K562 (cell line): Measurements from ENCODE around the gene MRPS15. TPM values are rescaled to one million over a fixed set of nuclear protein-coding genes. Genes with fewer than 3 reads are reported as not detected.
A peak's percentile ranks its signal among the peaks of the same experiment; 100 is the strongest.

Experiments
- ARID2 ChIP-seq: fragments of 450-650 bp; IDR thresholded peaks from 2 replicates; pipeline ENCODE4 v1.6.1; 2017; ENCODE audit warnings: antibody characterized with exemption, mild to moderate bottlenecking
- BRD4 ChIP-seq: fragments of 200-600 bp; sonication (generic); IDR thresholded peaks from 2 replicates; pipeline ENCODE4 v1.6.1; 2017; ENCODE audit warnings: inconsistent platforms
- CTBP1 ChIP-seq: fragments of 450-650 bp; IDR thresholded peaks from 2 replicates; pipeline ENCODE4 v1.6.1; 2016; ENCODE audit warnings: borderline replicate concordance
- EGR1 ChIP-seq: fragments of 450-650 bp; conservative IDR thresholded peaks from 2 replicates; pipeline ENCODE4 v1.6.1; 2017; ENCODE audit warnings: mild to moderate bottlenecking
- FOXA3 ChIP-seq, 2 experiments: fragments of 450-650 bp in 1 of 2; sonication (generic) in 1 of 2; formaldehyde crosslinking; IDR thresholded peaks in 1 of 2; conservative IDR thresholded peaks in 1 of 2; 2 replicates each; pipeline versions ENCODE4 v1.4.0 to v1.8.0; 2020 to 2022; ENCODE audit warnings: mild to moderate bottlenecking in 2 of 2, missing genetic modification reagents in 1 of 2
- ILK ChIP-seq: fragments of 450-650 bp; IDR thresholded peaks from 2 replicates; pipeline ENCODE4 v1.6.1; 2016; ENCODE audit warnings: missing genetic modification characterization, low read depth, mild to moderate bottlenecking, missing compliant biosample characterization, moderate library complexity, borderline replicate concordance
- OTX1 ChIP-seq: fragments of 450-650 bp; formaldehyde crosslinking; IDR thresholded peaks from 2 replicates; pipeline ENCODE4 v1.4.0; 2022; ENCODE audit warnings: mild to moderate bottlenecking
- PHB ChIP-seq: fragments of 250-450 bp; sonication (Bioruptor Pico); IDR thresholded peaks from 2 replicates; pipeline ENCODE4 v1.5.0; 2021
- POLR2G ChIP-seq: fragments of 200-400 bp; formaldehyde crosslinking; IDR thresholded peaks from 2 replicates; pipeline ENCODE4 v1.6.1; 2017; ENCODE audit warnings: low read depth, mild to moderate bottlenecking, antibody characterized with exemption, low read length, moderate library complexity
- PRPF4 ChIP-seq: fragments of 200-400 bp; formaldehyde crosslinking; IDR thresholded peaks from one replicate; pipeline ENCODE4 v1.6.1; 2017; ENCODE audit warnings: low read length, low read depth, mild to moderate bottlenecking; ENCODE audit not compliant: insufficient read depth, poor library complexity, severe bottlenecking
- RNF2 ChIP-seq: sonication (generic); IDR thresholded peaks from 2 replicates; pipeline ENCODE4 v1.6.1; 2016
- SRF ChIP-seq, 2 experiments: fragments of 250-450, 450-650 bp in 1 of 2; sonication (Bioruptor Pico) in 1 of 2; sonication (generic) in 1 of 2; formaldehyde crosslinking; IDR thresholded peaks; 2 replicates each; pipeline versions ENCODE4 v1.5.0 to v1.5.1; 2020 to 2022; ENCODE audit warnings: mild to moderate bottlenecking in 1 of 2, missing genetic modification reagents in 1 of 2
- STAG1 ChIP-seq: sonication (generic); formaldehyde crosslinking; IDR thresholded peaks from 2 replicates; pipeline ENCODE4 v1.5.0; 2020; ENCODE audit warnings: missing genetic modification reagents, borderline replicate concordance
- ZFX ChIP-seq: sonication (generic); formaldehyde crosslinking; IDR thresholded peaks from 2 replicates; pipeline ENCODE4 v1.8.0; 2022; ENCODE audit warnings: mild to moderate bottlenecking, missing genetic modification reagents, moderate library complexity
- ZNF75A ChIP-seq: fragments of 450-650 bp; formaldehyde crosslinking; IDR thresholded peaks from 2 replicates; pipeline ENCODE4 v1.4.0; 2020; ENCODE audit warnings: mild to moderate bottlenecking
- polyA plus RNA-seq, 8 experiments: library from polyadenylated mRNA; depleted of rRNA in 4 of 8; stranded (reverse) in 5 of 8; unstranded in 3 of 8; fragments of >200 nt; fragmentation: Nextera tagmentation in 2 of 8; fragmentation: Illumina TruSeq in 1 of 8; extraction: Ambion mirVana in 2 of 8; extraction: Trizol in 1 of 8; gene quantifications; 2 replicates each; pipeline versions ENCODE4 v1.2.1 to v1.2.3, GENCODE V29; 2011 to 2014; ENCODE audit warnings: inconsistent platforms in 1 of 8, missing spikeins in 1 of 8
- total RNA-seq, 7 experiments: library from RNA; depleted of rRNA in 6 of 7; stranded (reverse); fragments of >200 nt in 6 of 7; fragmentation: Illumina TruSeq in 2 of 7; extraction: Trizol in 2 of 7; gene quantifications; 2 replicates each; pipeline versions ENCODE4 v1.2.1 to v1.2.3, GENCODE V29; 2011 to 2021; ENCODE audit warnings: low replicate concordance in 1 of 7
- TF ChIP-seq, protein P1 (sequence below): fragments of 250-450 bp; sonication (Bioruptor Pico); IDR thresholded peaks from 2 replicates; pipeline ENCODE4 v1.4.0; 2020; ENCODE audit warnings: mild to moderate bottlenecking, moderate library complexity
- TF ChIP-seq, protein P2 (sequence below): fragments of 450-650 bp; formaldehyde crosslinking; IDR thresholded peaks from 2 replicates; pipeline ENCODE4 v1.4.0; 2020; ENCODE audit warnings: mild to moderate bottlenecking, mixed read lengths
- TF ChIP-seq, protein P3 (sequence below), 2 experiments: fragments of 450-650 bp in 1 of 2; sonication (generic) in 1 of 2; formaldehyde crosslinking; conservative IDR thresholded peaks; 2 replicates each; pipeline versions ENCODE4 v1.4.0 to v1.8.1; 2020 to 2022; ENCODE audit warnings: mild to moderate bottlenecking in 1 of 2, missing genetic modification reagents in 1 of 2
- TF ChIP-seq, protein P4 (sequence below): fragments of 250-450 bp; sonication (Bioruptor Pico); IDR thresholded peaks from 2 replicates; pipeline ENCODE4 v1.9.0; 2021; ENCODE audit warnings: mild to moderate bottlenecking, inconsistent platforms
- TF ChIP-seq, protein P5 (sequence below): sonication (generic); formaldehyde crosslinking; IDR thresholded peaks from 2 replicates; pipeline ENCODE4 v1.8.1; 2022; ENCODE audit warnings: missing genetic modification reagents
- TF ChIP-seq, protein P6 (sequence below): fragments of 450-650 bp; formaldehyde crosslinking; IDR thresholded peaks from 2 replicates; pipeline ENCODE4 v1.4.0; 2022; ENCODE audit warnings: missing genetic modification characterization

The MRPS15 gene
- total and polyA plus RNA-seq, 9 of the 15 experiments (the other 6 are each of a cell fraction or from before 2014, with no cell fraction given), result 62.9 to 286 (median 149) TPM

DNA sequence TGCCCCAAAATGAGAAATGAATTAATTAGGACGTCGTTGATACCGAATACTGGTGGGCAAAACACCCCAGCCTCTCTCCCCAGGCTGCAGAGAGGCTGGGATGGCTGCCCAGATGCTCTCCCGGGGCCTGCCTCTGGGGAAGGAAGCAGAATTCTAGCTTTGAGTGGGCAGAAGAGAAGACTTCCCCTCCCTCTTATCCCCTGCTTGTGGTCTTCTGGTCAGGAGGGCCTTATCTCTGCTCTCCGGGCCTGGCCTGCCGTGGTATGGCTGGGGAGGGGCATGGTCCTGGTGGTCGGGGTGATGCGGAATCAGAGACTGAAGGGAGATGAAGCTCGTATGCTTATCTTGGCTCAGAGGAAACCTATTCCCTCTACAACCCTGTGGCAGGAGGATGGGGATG lies 28.3 kb upstream of the MRPS15 start (continued):
- TF ChIP-seq, protein P1, sequence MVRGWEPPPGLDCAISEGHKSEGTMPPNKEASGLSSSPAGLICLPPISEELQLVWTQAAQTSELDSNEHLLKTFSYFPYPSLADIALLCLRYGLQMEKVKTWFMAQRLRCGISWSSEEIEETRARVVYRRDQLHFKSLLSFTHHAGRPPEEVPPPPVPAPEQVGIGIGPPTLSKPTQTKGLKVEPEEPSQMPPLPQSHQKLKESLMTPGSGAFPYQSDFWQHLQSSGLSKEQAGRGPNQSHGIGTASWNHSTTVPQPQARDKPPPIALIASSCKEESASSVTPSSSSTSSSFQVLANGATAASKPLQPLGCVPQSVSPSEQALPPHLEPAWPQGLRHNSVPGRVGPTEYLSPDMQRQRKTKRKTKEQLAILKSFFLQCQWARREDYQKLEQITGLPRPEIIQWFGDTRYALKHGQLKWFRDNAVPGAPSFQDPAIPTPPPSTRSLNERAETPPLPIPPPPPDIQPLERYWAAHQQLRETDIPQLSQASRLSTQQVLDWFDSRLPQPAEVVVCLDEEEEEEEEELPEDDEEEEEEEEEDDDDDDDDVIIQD, result no peak
- TF ChIP-seq, protein P2, sequence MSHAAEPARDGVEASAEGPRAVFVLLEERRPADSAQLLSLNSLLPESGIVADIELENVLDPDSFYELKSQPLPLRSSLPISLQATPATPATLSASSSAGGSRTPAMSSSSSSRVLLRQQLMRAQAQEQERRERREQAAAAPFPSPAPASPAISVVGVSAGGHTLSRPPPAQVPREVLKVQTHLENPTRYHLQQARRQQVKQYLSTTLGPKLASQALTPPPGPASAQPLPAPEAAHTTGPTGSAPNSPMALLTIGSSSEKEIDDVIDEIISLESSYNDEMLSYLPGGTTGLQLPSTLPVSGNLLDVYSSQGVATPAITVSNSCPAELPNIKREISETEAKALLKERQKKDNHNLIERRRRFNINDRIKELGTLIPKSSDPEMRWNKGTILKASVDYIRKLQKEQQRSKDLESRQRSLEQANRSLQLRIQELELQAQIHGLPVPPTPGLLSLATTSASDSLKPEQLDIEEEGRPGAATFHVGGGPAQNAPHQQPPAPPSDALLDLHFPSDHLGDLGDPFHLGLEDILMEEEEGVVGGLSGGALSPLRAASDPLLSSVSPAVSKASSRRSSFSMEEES (CRISPR knock-in tag), result no peak
- TF ChIP-seq ZFX (peak; percentile 53), SRF (CRISPR knock-in tag; IDR thresholded peaks at IDR 0.05) (no peak), CTBP1 (peak; percentile 98), OTX1 (CRISPR knock-in tag) (no peak), PRPF4 (no peak), RNF2 (0 out of 2 replicates have a peak, but pooled peaks have one; percentile 55), PHB (CRISPR knock-in tag) (no peak), ARID2 (no peak), FOXA3 (CRISPR knock-in tag; conservative IDR thresholded peaks at IDR 0.05 in 1 of 2, IDR thresholded peaks at IDR 0.05 in 1 of 2) (no peak), STAG1 (no peak), EGR1 (peak; percentile 63), BRD4 (no peak), ZNF75A (CRISPR knock-in tag) (no peak), POLR2G (no peak), ILK (tag) (no peak)
- TF ChIP-seq, protein P3, sequence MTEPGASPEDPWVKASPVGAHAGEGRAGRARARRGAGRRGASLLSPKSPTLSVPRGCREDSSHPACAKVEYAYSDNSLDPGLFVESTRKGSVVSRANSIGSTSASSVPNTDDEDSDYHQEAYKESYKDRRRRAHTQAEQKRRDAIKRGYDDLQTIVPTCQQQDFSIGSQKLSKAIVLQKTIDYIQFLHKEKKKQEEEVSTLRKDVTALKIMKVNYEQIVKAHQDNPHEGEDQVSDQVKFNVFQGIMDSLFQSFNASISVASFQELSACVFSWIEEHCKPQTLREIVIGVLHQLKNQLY (CRISPR knock-in tag; conservative IDR thresholded peaks at IDR 0.05), result no peak
- TF ChIP-seq, protein P4, sequence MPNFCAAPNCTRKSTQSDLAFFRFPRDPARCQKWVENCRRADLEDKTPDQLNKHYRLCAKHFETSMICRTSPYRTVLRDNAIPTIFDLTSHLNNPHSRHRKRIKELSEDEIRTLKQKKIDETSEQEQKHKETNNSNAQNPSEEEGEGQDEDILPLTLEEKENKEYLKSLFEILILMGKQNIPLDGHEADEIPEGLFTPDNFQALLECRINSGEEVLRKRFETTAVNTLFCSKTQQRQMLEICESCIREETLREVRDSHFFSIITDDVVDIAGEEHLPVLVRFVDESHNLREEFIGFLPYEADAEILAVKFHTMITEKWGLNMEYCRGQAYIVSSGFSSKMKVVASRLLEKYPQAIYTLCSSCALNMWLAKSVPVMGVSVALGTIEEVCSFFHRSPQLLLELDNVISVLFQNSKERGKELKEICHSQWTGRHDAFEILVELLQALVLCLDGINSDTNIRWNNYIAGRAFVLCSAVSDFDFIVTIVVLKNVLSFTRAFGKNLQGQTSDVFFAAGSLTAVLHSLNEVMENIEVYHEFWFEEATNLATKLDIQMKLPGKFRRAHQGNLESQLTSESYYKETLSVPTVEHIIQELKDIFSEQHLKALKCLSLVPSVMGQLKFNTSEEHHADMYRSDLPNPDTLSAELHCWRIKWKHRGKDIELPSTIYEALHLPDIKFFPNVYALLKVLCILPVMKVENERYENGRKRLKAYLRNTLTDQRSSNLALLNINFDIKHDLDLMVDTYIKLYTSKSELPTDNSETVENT, result no peak
- TF ChIP-seq, protein P5, sequence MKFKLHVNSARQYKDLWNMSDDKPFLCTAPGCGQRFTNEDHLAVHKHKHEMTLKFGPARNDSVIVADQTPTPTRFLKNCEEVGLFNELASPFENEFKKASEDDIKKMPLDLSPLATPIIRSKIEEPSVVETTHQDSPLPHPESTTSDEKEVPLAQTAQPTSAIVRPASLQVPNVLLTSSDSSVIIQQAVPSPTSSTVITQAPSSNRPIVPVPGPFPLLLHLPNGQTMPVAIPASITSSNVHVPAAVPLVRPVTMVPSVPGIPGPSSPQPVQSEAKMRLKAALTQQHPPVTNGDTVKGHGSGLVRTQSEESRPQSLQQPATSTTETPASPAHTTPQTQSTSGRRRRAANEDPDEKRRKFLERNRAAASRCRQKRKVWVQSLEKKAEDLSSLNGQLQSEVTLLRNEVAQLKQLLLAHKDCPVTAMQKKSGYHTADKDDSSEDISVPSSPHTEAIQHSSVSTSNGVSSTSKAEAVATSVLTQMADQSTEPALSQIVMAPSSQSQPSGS (CRISPR knock-in tag), result no peak
- TF ChIP-seq, protein P6, sequence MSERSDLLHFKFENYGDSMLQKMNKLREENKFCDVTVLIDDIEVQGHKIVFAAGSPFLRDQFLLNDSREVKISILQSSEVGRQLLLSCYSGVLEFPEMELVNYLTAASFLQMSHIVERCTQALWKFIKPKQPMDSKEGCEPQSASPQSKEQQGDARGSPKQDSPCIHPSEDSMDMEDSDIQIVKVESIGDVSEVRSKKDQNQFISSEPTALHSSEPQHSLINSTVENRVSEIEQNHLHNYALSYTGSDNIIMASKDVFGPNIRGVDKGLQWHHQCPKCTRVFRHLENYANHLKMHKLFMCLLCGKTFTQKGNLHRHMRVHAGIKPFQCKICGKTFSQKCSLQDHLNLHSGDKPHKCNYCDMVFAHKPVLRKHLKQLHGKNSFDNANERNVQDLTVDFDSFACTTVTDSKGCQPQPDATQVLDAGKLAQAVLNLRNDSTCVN, result no peak
